ENCODE results near the gene TXNL4A.

TXNL4A gene

GRCh38 chr18:79926306-79926705 is 62.1 kb downstream of the TXNL4A start:
- no peak for DNase-seq (ENCODE audit: low read depth)
- TF ChIP-seq CTCF (IDR thresholded peaks at IDR 0.05; ENCODE audit: low read depth, low read length, missing control alignments), result no peak
- in situ Hi-C loops (cut with HindIII; ENCODE audit: low sequenced_read_pairs), result loop anchor here (5.0 kb wide), 1 partner anchor 64 kb away; no protein-coding TSS in a partner anchor
- no peak overlapping the region for H3K4me3 ChIP-seq (ENCODE audit: low read depth, low read length)

- no peak for TF ChIP-seq CTCF (IDR thresholded peaks at IDR 0.05; ENCODE audit: low read depth, low read length, missing control alignments)
- H3K4me3 ChIP-seq (ENCODE audit: low read depth, low read length), result no peak overlapping the region
- in situ Hi-C loops (cut with HindIII; ENCODE audit: low sequenced_read_pairs), result loop anchor here (5.0 kb wide), 1 partner anchor 63 kb away; no protein-coding TSS in a partner anchor
- DNase-seq (ENCODE audit: low read depth), result no peak
Observed at GRCh38 chr18:79924814-79925731, 63.3 kb downstream of the TXNL4A start.

GRCh38 chr18:79923896-79924585 is 64.3 kb downstream of the TXNL4A start:
- TF ChIP-seq CTCF (IDR thresholded peaks at IDR 0.05; ENCODE audit: low read depth, low read length, missing control alignments), result no peak

GRCh38 chr18:79922971-79923411 is 65.4 kb downstream of the TXNL4A start:
- in situ Hi-C loops (cut with HindIII; ENCODE audit: low sequenced_read_pairs), result no loop called here
- no peak overlapping the region for H3K4me3 ChIP-seq (ENCODE audit: low read depth, low read length)
- no peak for DNase-seq (ENCODE audit: low read depth)
- TF ChIP-seq CTCF (IDR thresholded peaks at IDR 0.05; ENCODE audit: low read depth, low read length, missing control alignments), result no peak

More at GRCh38 chr18:79923896-79924585, 64.3 kb downstream of the TXNL4A start:
- no peak overlapping the region for H3K4me3 ChIP-seq (ENCODE audit: low read depth, low read length)
- no peak for DNase-seq (ENCODE audit: low read depth)
- in situ Hi-C loops (cut with HindIII; ENCODE audit: low sequenced_read_pairs), result no loop called here

GRCh38 chr18:79921984-79922965 is 66.1 kb downstream of the TXNL4A start:
- DNase-seq (ENCODE audit: low read depth), result no peak
- H3K4me3 ChIP-seq (ENCODE audit: low read depth, low read length), result no peak overlapping the region
- in situ Hi-C loops (cut with HindIII; ENCODE audit: low sequenced_read_pairs), result no loop called here
- TF ChIP-seq CTCF (IDR thresholded peaks at IDR 0.05; ENCODE audit: low read depth, low read length, missing control alignments), result no peak
